ENCODE results near the gene DDX24.

Gene DDX24

GRCh38 chr14:94005324-94006073, 75.5 kb downstream of the DDX24 start:
- no peak for DNase-seq

GRCh38 chr14:94004015-94004414, 77.0 kb downstream of the DDX24 start:
- DNase-seq = no peak

GRCh38 chr14:94003397-94003796, 77.6 kb downstream of the DDX24 start:
- DNase-seq = no peak

GRCh38 chr14:94001501-94002396, 79.3 kb downstream of the DDX24 start:
- DNase-seq = peak; percentile 83

- DNase-seq = no peak
Observed at GRCh38 chr14:94001016-94001415, 80.0 kb downstream of the DDX24 start.

- no peak for DNase-seq
Observed at GRCh38 chr14:94000267-94000666, 80.7 kb downstream of the DDX24 start.

GRCh38 chr14:93999573-93999972, 81.4 kb downstream of the DDX24 start:
- no peak for DNase-seq

GRCh38 chr14:93998871-93999403, 82.1 kb downstream of the DDX24 start:
- no peak for DNase-seq

All from COR-L47 (cell line).